IPS-18c (cell line): Measurements from ENCODE around the gene PMPCA.

Source experiments
- H3K4me3 ChIP-seq: 2 replicates; pipeline ENCODE4 v1.7.0; 2013; ENCODE audit warnings: low read depth, mild to moderate bottlenecking, low read length, moderate library complexity; ENCODE audit not compliant: insufficient read depth
- H3K9me3 ChIP-seq: one replicate; pipeline ENCODE4 v1.6.1; 2013; ENCODE audit warnings: mild to moderate bottlenecking, low read length, moderate library complexity; ENCODE audit not compliant: control insufficient read depth, insufficient read depth

PMPCA gene

GRCh38 chr9:136372006-136372405, 38.5 kb upstream of the PMPCA start:
- H3K9me3 ChIP-seq: no peaks in the 10 kb centered on the region
- no peak overlapping the region for H3K4me3 ChIP-seq

GRCh38 chr9:136372561-136373299, 37.7 kb upstream of the PMPCA start:
- Histone ChIP-seq H3K4me3 (no peak overlapping the region), H3K9me3 (no peaks in the 10 kb centered on the region)

GRCh38 chr9:136373300-136374182, 36.9 kb upstream of the PMPCA start, which contains the start of gene CARD9:
Gene CARD9 (minus strand): TSS chr9:136373669. CDS start chr9:136372078, 1,591 bp downstream.
- Histone ChIP-seq H3K4me3 (no peak within 1 kb of the TSS), H3K9me3 (no peaks in the 10 kb centered on the region)

GRCh38 chr9:136374183-136374575, 36.3 kb upstream of the PMPCA start:
- Histone ChIP-seq H3K4me3 (no peak overlapping the region), H3K9me3 (no peaks in the 10 kb centered on the region)

GRCh38 chr9:136375096-136375495, 35.4 kb upstream of the PMPCA start:
- no peak overlapping the region for H3K4me3 ChIP-seq

GRCh38 chr9:136376457-136376856, 34.0 kb upstream of the PMPCA start:
- no peak overlapping the region for H3K4me3 ChIP-seq

More at GRCh38 chr9:136375096-136375495, 35.4 kb upstream of the PMPCA start:
- no peaks in the 10 kb centered on the region for H3K9me3 ChIP-seq

GRCh38 chr9:136377341-136378169, 32.9 kb upstream of the PMPCA start:
- no peak overlapping the region for H3K4me3 ChIP-seq

More at GRCh38 chr9:136376457-136376856, 34.0 kb upstream of the PMPCA start:
- no peaks in the 10 kb centered on the region for H3K9me3 ChIP-seq

GRCh38 chr9:136378170-136379002, 32.1 kb upstream of the PMPCA start:
- H3K4me3 ChIP-seq: no peak overlapping the region
- no peaks in the 10 kb centered on the region for H3K9me3 ChIP-seq

More at GRCh38 chr9:136377341-136378169, 32.9 kb upstream of the PMPCA start:
- no peaks in the 10 kb centered on the region for H3K9me3 ChIP-seq

GRCh38 chr9:136379003-136379287, 31.5 kb upstream of the PMPCA start:
- Histone ChIP-seq H3K9me3 (no peaks in the 10 kb centered on the region), H3K4me3 (no peak overlapping the region)

GRCh38 chr9:136379401-136379800, 31.1 kb upstream of the PMPCA start:
- H3K4me3 ChIP-seq: no peak overlapping the region
- H3K9me3 ChIP-seq: no peaks in the 10 kb centered on the region

GRCh38 chr9:136379891-136380290, 30.6 kb upstream of the PMPCA start:
- Histone ChIP-seq H3K9me3 (no peaks in the 10 kb centered on the region), H3K4me3 (no peak overlapping the region)

- no peak overlapping the region for H3K4me3 ChIP-seq
- no peaks in the 10 kb centered on the region for H3K9me3 ChIP-seq
Observed at GRCh38 chr9:136380381-136380780, 30.1 kb upstream of the PMPCA start.

GRCh38 chr9:136381311-136381710, 29.1 kb upstream of the PMPCA start:
- Histone ChIP-seq H3K9me3 (no peaks in the 10 kb centered on the region), H3K4me3 (no peak overlapping the region)

- H3K9me3 ChIP-seq: no peaks in the 10 kb centered on the region
Observed at GRCh38 chr9:136381966-136382513, 28.4 kb upstream of the PMPCA start.

GRCh38 chr9:136383436-136383835, 27.0 kb upstream of the PMPCA start:
- H3K9me3 ChIP-seq: no peaks in the 10 kb centered on the region
- no peak overlapping the region for H3K4me3 ChIP-seq

More at GRCh38 chr9:136381966-136382513, 28.4 kb upstream of the PMPCA start:
- H3K4me3 ChIP-seq: no peak overlapping the region

- H3K4me3 ChIP-seq: no peak overlapping the region
- H3K9me3 ChIP-seq: no peaks in the 10 kb centered on the region
Observed at GRCh38 chr9:136385015-136385414, 25.4 kb upstream of the PMPCA start.
